Non-pigmented ciliary epithelial cell (primary cell): ENCODE measurements around the gene RAB1B.

Source experiments
- DNase-seq: peaks from one replicate; pipeline ENCODE4 v3.0.0-alpha.2; 2010; ENCODE audit warnings: low read depth

Gene RAB1B

GRCh38 chr11:66268244-66268951, at the start of gene RAB1B:
Gene RAB1B, plus strand, starts transcription at chr11:66268639. Its CDS starts 41 bp downstream, at chr11:66268680.
- peak; percentile 95 for DNase-seq

GRCh38 chr11:66218846-66219620, 49.4 kb upstream of the RAB1B start:
- no peak for DNase-seq

- no peak for DNase-seq
Measured at GRCh38 chr11:66219846-66220565, 48.4 kb upstream of the RAB1B start.

GRCh38 chr11:66220566-66220935, 47.9 kb upstream of the RAB1B start:
- no peak for DNase-seq

- no peak for DNase-seq
Measured at GRCh38 chr11:66221012-66221411, 47.4 kb upstream of the RAB1B start.

GRCh38 chr11:66221726-66222236, 46.7 kb upstream of the RAB1B start:
- DNase-seq: no peak

- peak; percentile 70 for DNase-seq
Measured at GRCh38 chr11:66222358-66223149, 45.9 kb upstream of the RAB1B start.

- no peak for DNase-seq
Measured at GRCh38 chr11:66224226-66224855, 44.1 kb upstream of the RAB1B start.

GRCh38 chr11:66225066-66225465, 43.4 kb upstream of the RAB1B start:
- DNase-seq: no peak

- DNase-seq: no peak
Measured at GRCh38 chr11:66226101-66226500, 42.3 kb upstream of the RAB1B start.

GRCh38 chr11:66227700-66228099, 40.7 kb upstream of the RAB1B start:
- DNase-seq: no peak

- no peak for DNase-seq
Measured at GRCh38 chr11:66228521-66228920, 39.9 kb upstream of the RAB1B start.

GRCh38 chr11:66230156-66230555, 38.3 kb upstream of the RAB1B start:
- no peak for DNase-seq

- no peak for DNase-seq
Measured at GRCh38 chr11:66230978-66231377, 37.5 kb upstream of the RAB1B start.

- no peak for DNase-seq
Measured at GRCh38 chr11:66231561-66231960, 36.9 kb upstream of the RAB1B start.

GRCh38 chr11:66232769-66233168, 35.7 kb upstream of the RAB1B start:
- DNase-seq: no peak

- no peak for DNase-seq
Measured at GRCh38 chr11:66233301-66233700, 35.1 kb upstream of the RAB1B start.

- no peak for DNase-seq
Measured at GRCh38 chr11:66235141-66235540, 33.3 kb upstream of the RAB1B start.

- no peak for DNase-seq
Measured at GRCh38 chr11:66237867-66238266, 30.6 kb upstream of the RAB1B start.

GRCh38 chr11:66238786-66239413, 29.5 kb upstream of the RAB1B start:
- no peak for DNase-seq

GRCh38 chr11:66239511-66239910, 28.9 kb upstream of the RAB1B start:
- no peak for DNase-seq
